ENCODE data around the gene ST6GAL1. TPM values are rescaled to one million over a fixed set of nuclear protein-coding genes. Genes with fewer than 3 reads are reported as not detected.

ST6GAL1 gene
- total RNA-seq, 6 donors from 2014 or later = 72.6 to 141 (median 93.3) TPM

- WGBS, 2 donors = 89% methylated on average over 10 of the region's 10 CpGs
- ATAC-seq (ENCODE audit: low FRiP score in 2 of 2) (no peak), DNase-seq (no peak)
- Histone ChIP-seq H3K36me3 (no peaks in the 10 kb centered on the region), H3K27me3 (no peaks in the 10 kb centered on the region), H3K9me3 (no peaks in the 10 kb centered on the region), H3K4me3 (no peak overlapping the region), H3K4me1 (peaks cover 0 to 4% (median 3%) of the 10 kb centered on the region in 4 donors), H3K27ac (peak overlapping the region in 1 of 4 donors; percentile 35)
- TF ChIP-seq POLR2AphosphoS5 (IDR thresholded peaks at IDR 0.05) (no peak), POLR2A (IDR thresholded peaks at IDR 0.05) (no peak), CTCF (IDR thresholded peaks at IDR 0.05) (no peak), EP300 (IDR thresholded peaks at IDR 0.05) (no peak)
Observed at GRCh38 chr3:186997473-186997939, 67.2 kb downstream of the ST6GAL1 start.

- ATAC-seq (ENCODE audit: low FRiP score in 2 of 2) (no peak), DNase-seq (peak in 1 of 2 donors; percentile 18)
- Histone ChIP-seq H3K27ac (no peak overlapping the region), H3K4me1 (peaks cover 0 to 4% (median 1%) of the 10 kb centered on the region in 4 donors), H3K27me3 (no peaks in the 10 kb centered on the region), H3K9me3 (no peaks in the 10 kb centered on the region), H3K4me3 (no peak overlapping the region), H3K36me3 (no peaks in the 10 kb centered on the region)
- 84 to 89% methylated on average over 9 of the region's 9 CpGs for WGBS, 2 donors
- TF ChIP-seq EP300 (IDR thresholded peaks at IDR 0.05) (no peak), CTCF (IDR thresholded peaks at IDR 0.05) (no peak)
Observed at GRCh38 chr3:186998937-186999368, 68.6 kb downstream of the ST6GAL1 start.

GRCh38 chr3:187000711-187001151, 70.4 kb downstream of the ST6GAL1 start:
- Histone ChIP-seq H3K27me3 (no peaks in the 10 kb centered on the region), H3K27ac (peak overlapping the region in 1 of 4 donors; percentile 37), H3K36me3 (no peaks in the 10 kb centered on the region), H3K4me1 (peaks cover 0 to 4% (median 1%) of the 10 kb centered on the region in 4 donors), H3K9me3 (no peaks in the 10 kb centered on the region), H3K4me3 (no peak overlapping the region)
- TF ChIP-seq EP300 (IDR thresholded peaks at IDR 0.05) = no peak
- no peak for TF ChIP-seq POLR2A (IDR thresholded peaks at IDR 0.05)
- TF ChIP-seq POLR2AphosphoS5 (IDR thresholded peaks at IDR 0.05) = no peak
- no peak for TF ChIP-seq CTCF (IDR thresholded peaks at IDR 0.05)
- 77 to 83% methylated on average over 4 of the region's 4 CpGs for WGBS, 2 donors
- DNase-seq (no peak), ATAC-seq (ENCODE audit: low FRiP score in 2 of 2) (no peak)

GRCh38 chr3:187002915-187003314, 72.6 kb downstream of the ST6GAL1 start:
- Histone ChIP-seq H3K27me3 (no peaks in the 10 kb centered on the region), H3K4me3 (no peak overlapping the region), H3K27ac (no peak overlapping the region), H3K36me3 (no peaks in the 10 kb centered on the region), H3K4me1 (peaks cover 0 to 4% (median 1%) of the 10 kb centered on the region in 4 donors), H3K9me3 (no peaks in the 10 kb centered on the region)
- 97 to 100% methylated on average over 4 of the region's 4 CpGs for WGBS, 2 donors
- DNase-seq (no peak), ATAC-seq (ENCODE audit: low FRiP score in 2 of 2) (no peak)
- TF ChIP-seq POLR2AphosphoS5 (IDR thresholded peaks at IDR 0.05) = no peak
- TF ChIP-seq CTCF (IDR thresholded peaks at IDR 0.05) = no peak
- no peak for TF ChIP-seq EP300 (IDR thresholded peaks at IDR 0.05)
- TF ChIP-seq POLR2A (IDR thresholded peaks at IDR 0.05) = no peak

GRCh38 chr3:187005827-187006481, 75.6 kb downstream of the ST6GAL1 start:
- no peak for TF ChIP-seq EP300 (IDR thresholded peaks at IDR 0.05)
- no peak for TF ChIP-seq POLR2AphosphoS5 (IDR thresholded peaks at IDR 0.05)
- TF ChIP-seq POLR2A (IDR thresholded peaks at IDR 0.05) = no peak
- no peak for TF ChIP-seq CTCF (IDR thresholded peaks at IDR 0.05)
- Histone ChIP-seq H3K4me3 (no peak overlapping the region), H3K27me3 (no peaks in the 10 kb centered on the region), H3K27ac (no peak overlapping the region), H3K4me1 (no peaks in the 10 kb centered on the region), H3K9me3 (no peaks in the 10 kb centered on the region), H3K36me3 (no peaks in the 10 kb centered on the region)
- 97% methylated on average over 3 of the region's 3 CpGs for WGBS, 2 donors
- peak in 1 of 2 donors; percentile 51 for ATAC-seq (ENCODE audit: low FRiP score in 2 of 2)
- no peak for DNase-seq

Data from upper lobe of left lung (tissue), 6 donors.